Measurements from ENCODE around the gene DNAJC5.

Gene DNAJC5

GRCh38 chr20:63885264-63886053 is 9.5 kb upstream of the DNAJC5 start:
- no peak for DNase-seq

GRCh38 chr20:63886054-63886419 is 8.9 kb upstream of the DNAJC5 start:
- DNase-seq, result no peak

GRCh38 chr20:63886921-63887320 is 8.0 kb upstream of the DNAJC5 start:
- no peak for DNase-seq

- DNase-seq, result no peak
Observed at GRCh38 chr20:63889241-63890200, 5.4 kb upstream of the DNAJC5 start.

- DNase-seq, result no peak
Observed at GRCh38 chr20:63890201-63890576, 4.7 kb upstream of the DNAJC5 start.

DNA sequence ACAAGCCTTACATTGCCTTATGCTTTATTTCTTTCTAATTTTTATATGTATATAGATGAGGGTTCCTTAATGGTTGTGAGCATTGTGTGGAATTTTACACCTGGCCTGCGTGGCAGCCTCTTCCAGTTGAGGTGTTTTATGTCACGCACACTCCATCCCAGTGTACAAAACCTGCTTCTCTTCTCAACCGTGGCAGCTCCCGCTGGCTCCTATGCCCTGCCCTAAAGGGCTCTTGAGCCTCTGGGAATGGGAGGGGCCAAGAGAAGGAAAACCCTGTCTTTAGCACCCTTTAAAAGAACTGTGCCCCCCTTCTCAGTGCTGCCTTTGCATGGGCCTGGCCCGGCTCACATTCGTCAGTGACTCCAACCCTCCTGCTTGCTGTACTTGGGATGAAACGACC is 4.3 kb upstream of the DNAJC5 start:
- no peak for DNase-seq

GRCh38 chr20:63891061-63892002 is 3.6 kb upstream of the DNAJC5 start:
- no peak for DNase-seq

- no peak for DNase-seq
Observed at GRCh38 chr20:63892402-63892801, 2.5 kb upstream of the DNAJC5 start.

- DNase-seq, result no peak
Observed at GRCh38 chr20:63893999-63894357, 948 bp upstream of the DNAJC5 start.

DNA sequence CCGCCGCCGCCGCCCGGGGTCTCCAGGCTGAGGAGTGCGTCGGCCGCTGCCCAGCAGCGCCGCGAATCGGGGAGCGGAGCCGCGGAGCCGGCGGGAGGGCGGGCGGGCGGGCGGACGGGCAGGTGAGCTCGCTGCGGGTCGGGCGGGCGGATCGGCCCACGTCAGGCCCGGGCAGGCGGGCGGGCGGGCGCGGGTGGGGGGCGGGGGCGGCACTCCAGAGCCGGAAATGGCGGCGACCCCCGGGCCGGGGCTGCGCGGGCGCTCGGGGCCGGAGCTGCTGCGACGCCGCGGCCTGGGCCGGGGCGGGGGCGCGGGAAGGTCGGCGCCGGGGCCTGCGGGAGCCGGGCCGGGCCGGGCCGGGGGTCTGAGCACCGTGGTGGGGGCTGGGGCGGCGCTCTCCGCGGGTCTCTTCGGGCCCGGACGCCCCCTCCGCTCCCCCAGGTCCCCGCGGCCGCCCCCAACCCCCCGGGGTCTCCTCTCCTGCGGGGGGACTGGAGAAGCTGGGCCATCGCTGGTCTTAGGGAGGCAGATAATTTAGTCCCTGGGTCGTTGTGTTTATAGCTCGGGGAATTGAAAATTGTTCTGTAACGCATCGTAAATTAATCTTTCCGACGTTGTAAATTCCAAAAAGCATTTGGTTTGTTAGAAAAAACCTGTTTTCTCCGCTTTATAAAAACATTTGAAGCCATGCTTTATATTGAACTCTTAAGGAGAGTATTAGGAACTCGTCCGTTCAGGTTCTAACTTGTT is 451 bp downstream of the DNAJC5 start:
- DNase-seq, result no peak

GRCh38 chr20:63895952-63896263 is 982 bp downstream of the DNAJC5 start:
- DNase-seq, result no peak

- DNase-seq, result no peak
Observed at GRCh38 chr20:63896264-63897105, 1.6 kb downstream of the DNAJC5 start.

- DNase-seq, result no peak
Observed at GRCh38 chr20:63897978-63898561, 3.1 kb downstream of the DNAJC5 start.

DNA sequence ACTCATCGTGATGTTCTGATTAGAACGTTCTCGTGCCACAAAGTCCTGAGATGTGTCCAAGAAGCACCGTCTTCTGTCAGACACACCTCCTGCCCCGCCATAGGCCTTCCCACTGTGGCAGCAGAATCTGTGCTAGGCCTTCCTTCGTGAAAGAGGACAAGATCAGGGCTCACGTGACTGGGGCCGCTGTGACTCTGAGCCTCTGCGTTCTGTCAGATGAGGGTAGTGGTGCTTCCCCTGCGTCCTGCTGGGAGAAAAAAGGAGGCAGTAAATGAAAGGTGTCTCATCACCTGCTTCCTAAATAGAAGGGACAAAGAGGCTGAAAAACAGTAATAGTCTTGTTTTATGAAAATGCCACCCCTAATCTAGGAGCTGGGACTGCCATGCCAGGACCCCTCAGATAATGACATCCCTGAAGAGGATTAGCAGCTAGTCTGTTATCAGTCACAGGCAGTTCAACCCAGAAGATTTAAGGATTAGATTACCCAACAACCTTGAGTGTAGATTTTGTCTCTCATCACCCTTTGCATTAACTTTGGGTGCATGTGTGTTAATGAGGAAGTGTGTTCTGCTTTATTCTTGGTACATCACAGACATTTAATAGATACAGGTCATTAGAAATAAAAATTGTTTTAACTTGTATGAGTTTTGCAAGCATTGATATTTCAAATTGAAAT is 4.1 kb downstream of the DNAJC5 start:
- no peak for DNase-seq

DNA sequence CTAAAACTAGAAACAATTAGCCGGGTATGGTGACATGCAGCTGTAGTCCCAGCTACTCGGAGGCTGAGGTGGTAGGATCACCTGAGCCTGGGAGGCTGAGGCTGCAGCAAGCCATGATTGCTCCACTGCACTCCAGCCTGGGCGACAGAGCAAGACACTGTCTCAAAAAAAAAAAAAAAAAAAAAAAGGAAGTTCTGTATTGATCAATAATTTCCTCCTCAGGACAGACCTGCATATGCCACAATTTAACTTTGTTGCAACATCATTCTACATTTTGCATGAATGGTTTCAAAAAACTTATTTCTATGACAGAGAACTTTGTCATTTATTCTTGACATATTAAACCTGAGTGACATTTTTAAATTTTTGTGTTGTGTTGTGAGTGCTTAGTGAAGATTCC is 5.5 kb downstream of the DNAJC5 start:
- no peak for DNase-seq

DNA sequence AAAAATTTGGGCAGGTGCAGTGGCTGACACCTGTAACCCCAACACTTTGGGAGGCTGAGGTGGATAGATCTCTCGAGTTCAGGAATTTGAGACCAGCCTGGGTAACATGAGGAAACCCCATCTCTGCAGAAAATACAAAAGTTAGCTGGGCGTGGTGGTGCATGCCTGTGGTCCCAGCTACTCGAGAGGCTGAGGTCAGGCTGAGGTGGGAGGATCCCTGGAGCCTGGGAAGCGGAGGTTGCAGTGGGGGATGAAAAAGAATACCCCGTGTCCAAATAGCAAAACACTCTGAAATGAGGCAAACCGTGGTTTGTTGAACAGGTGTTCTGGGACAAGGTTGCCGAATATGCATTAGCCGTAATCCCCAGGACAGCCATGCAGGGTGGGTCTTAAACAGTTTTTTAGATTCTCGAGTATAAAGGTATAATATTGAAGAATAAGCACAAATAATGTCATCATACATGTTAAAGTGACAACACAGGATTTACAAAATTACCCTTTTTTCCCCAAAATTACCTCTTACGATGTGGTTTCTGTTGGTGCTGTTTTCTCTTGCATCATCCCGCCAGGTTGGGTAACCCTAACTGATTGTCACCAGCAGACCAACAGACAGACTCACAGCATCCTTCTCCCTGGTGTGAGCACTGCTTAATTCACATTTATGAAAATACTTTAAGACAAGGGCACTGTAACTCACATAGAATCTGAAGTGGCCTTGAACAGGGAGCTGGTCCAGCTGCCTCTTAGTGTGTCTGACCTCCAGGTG is 9.1 kb downstream of the DNAJC5 start:
- DNase-seq, result no peak

DNA sequence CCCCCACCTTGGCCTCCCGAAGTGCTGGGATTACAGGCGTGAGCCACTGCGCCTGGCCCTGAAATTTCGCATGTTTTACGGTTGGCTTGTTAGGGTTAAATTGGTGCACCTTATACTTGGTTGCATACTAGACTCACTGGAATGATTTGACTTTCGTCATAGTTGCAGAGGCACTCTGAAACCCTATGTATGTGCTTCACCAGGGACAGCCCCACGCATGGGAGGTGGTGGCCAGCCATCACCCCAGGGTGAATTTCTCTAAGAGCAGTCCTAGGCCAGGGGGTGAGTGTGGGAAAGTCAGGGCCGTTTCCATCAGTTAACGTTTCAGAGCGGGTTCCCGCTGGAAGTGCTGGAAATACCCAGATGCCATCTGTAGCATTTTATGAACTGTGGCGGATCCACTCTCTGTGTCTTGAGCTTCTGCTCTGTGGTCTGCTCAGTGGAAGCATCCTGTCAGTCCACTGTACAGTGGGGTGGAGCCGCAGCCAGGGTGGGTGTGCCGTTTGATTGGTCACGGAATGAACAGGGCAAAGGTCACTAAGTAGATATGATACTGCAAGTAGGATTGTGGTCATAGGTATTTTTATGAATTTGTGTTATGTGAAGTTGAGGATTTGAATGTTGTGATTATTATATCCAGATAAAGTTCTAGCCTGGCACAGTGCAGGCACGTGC is 13.2 kb downstream of the DNAJC5 start:
- no peak for DNase-seq

DNA sequence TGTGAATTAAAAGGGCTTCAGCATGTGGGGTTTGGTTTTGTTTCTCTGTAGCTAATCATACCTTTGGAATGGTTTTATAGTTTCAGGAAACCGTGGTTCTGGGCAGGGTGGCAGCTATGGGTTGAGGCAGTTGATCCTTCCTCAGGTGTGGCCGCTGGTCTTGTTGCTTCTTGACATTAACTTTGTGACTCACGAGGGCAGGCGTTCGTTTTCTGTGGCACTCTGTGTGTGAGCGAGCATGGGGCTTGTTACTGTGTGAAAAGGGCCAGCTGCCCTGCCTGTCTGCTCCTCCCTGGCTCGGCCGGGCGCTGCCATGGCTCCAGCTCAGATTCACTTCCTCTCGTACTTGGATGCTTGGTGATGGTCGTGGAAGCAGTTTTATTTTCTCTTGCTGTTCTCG is 16.2 kb downstream of the DNAJC5 start:
- no peak for DNase-seq

- no peak for DNase-seq
Observed at GRCh38 chr20:63913768-63914167, 18.8 kb downstream of the DNAJC5 start.
